Spleen (tissue), 11 donors: ENCODE measurements around the gene GPX5. TPM values are rescaled to one million over a fixed set of nuclear protein-coding genes. Genes with fewer than 3 reads are reported as not detected.
"Not testable (repeated sequence)": the region's sequence is repeated elsewhere in the genome, so short reads cannot be mapped to it uniquely, and the experiment has no call there.

Experiments used
- DNase-seq: peaks from one replicate; pipeline ENCODE4 v3.0.0-alpha.2; 2020
- H3K27ac ChIP-seq, 8 donors: fragments of 200-600 bp; sonication (generic) in 7 of 8; 1 replicate in 4 of 8; 2 replicates in 4 of 8; pipeline versions ENCODE4 v1.5.0 to v1.8.0; 2016 to 2021; ENCODE audit warnings: inconsistent platforms in 4 of 8, mild to moderate bottlenecking in 4 of 8, moderate library complexity in 1 of 8
- H3K27me3 ChIP-seq, 7 donors: fragments of 200-600 bp; sonication (generic) in 6 of 7; replicated peaks in 1 of 7; 1 replicate in 4 of 7; 2 replicates in 3 of 7; pipeline versions ENCODE4 v1.5.0 to v1.8.0; 2016 to 2021; ENCODE audit warnings: inconsistent platforms in 3 of 7, mild to moderate bottlenecking in 1 of 7
- H3K36me3 ChIP-seq, 6 donors: fragments of 200-600 bp; sonication (generic) in 5 of 6; 1 replicate in 4 of 6; 2 replicates in 2 of 6; pipeline versions ENCODE4 v1.5.0 to v1.8.0; 2016 to 2021; ENCODE audit warnings: inconsistent platforms in 2 of 6
- H3K4me1 ChIP-seq, 6 donors: fragments of 200-600 bp; sonication (generic) in 5 of 6; 1 replicate in 3 of 6; 2 replicates in 3 of 6; pipeline versions ENCODE4 v1.5.0 to v1.8.0; 2016 to 2021; ENCODE audit warnings: inconsistent platforms in 3 of 6
- H3K4me3 ChIP-seq, 8 donors: fragments of 200-600 bp; sonication (generic) in 7 of 8; 1 replicate in 4 of 8; 2 replicates in 4 of 8; pipeline versions ENCODE4 v1.5.0 to v1.8.0; 2016 to 2021; ENCODE audit warnings: inconsistent platforms in 4 of 8, mild to moderate bottlenecking in 4 of 8, moderate library complexity in 2 of 8
- H3K9me3 ChIP-seq, 8 donors: fragments of 200-600 bp; sonication (generic) in 7 of 8; 1 replicate in 4 of 8; 2 replicates in 4 of 8; pipeline versions ENCODE4 v1.5.0 to v1.8.0; 2016 to 2021; ENCODE audit warnings: inconsistent platforms in 4 of 8
- CTCF ChIP-seq, 11 experiments: fragments of 200-600 bp in 7 of 11; fragments of 450-650 bp in 4 of 11; sonication (generic) in 4 of 11; IDR thresholded peaks in 8 of 11; conservative IDR thresholded peaks in 3 of 11; 1 replicate in 7 of 11; 2 replicates in 4 of 11; pipeline versions ENCODE4 v1.4.0 to v1.8.0; 2016 to 2021; ENCODE audit warnings: antibody characterized with exemption in 11 of 11, inconsistent platforms in 4 of 11, mild to moderate bottlenecking in 1 of 11
- POLR2A ChIP-seq, 3 donors: fragments of 450-650 bp; IDR thresholded peaks; one replicate each; pipeline ENCODE4 v1.5.1; 2017; ENCODE audit warnings: antibody characterized with exemption in 3 of 3, mild to moderate bottlenecking in 1 of 3
- POLR2AphosphoS5 ChIP-seq, 3 donors: sonication (generic); formaldehyde crosslinking; IDR thresholded peaks; one replicate each; pipeline ENCODE4 v1.5.1; 2017; ENCODE audit warnings: antibody characterized with exemption in 3 of 3
- WGBS, 5 donors: extraction: QIAGEN DNeasy Blood & Tissue Kit in 3 of 5; methylation state at CpG; one replicate each; pipeline versions ENCODE4 v1.1.5 to v1.1.7; 2013 to 2018; 5-methylcytosine and 5-hydroxymethylcytosine counted together
- intact Hi-C: fragments of 100-400 bp; cut with DNase I; formaldehyde crosslinking; loops from one replicate; pipeline ENCODE4 v1.15.0; 2023; ENCODE audit warnings: low total_unique reads
- polyA plus RNA-seq, 3 donors: library from polyadenylated mRNA; stranded (reverse); fragments of 200-250 nt; gene quantifications; one replicate each; pipeline ENCODE4 v1.2.1, GENCODE V29; 2013
- total RNA-seq, 7 donors: library from RNA; depleted of rRNA in 3 of 7; stranded (reverse); fragments of >200 nt in 3 of 7; fragmentation: NEBNext Ultra II Directional in 4 of 7; extraction: Animal tissue kit (Norgen Biotek cat#: 25700) in 4 of 7; gene quantifications; one replicate each; pipeline versions ENCODE4 v1.1.0 to v1.2.1, GENCODE V29; 2016 to 2021
- donor health status: healthy with polysubstance abuse.
- donor health status: DM: no; HTN: no; CAD: no; lungs with moderate emphysema.
- donor health status: DM: no; HTN: no; CAD: no.
- donor health status: Bipolar disorder and iron deficiency.
- donor health status: healthy.
- donor health status: DM: no; HTN: no; CAD: no.
- donor health status: DM: yes; HTN: yes; CAD: no.

The GPX5 gene
- total and polyA plus RNA-seq, 10 donors = not detected

GRCh38 chr6:28505733-28506132 lies 19.9 kb upstream of the GPX5 start:
- Histone ChIP-seq H3K4me3 (no peak overlapping the region), H3K36me3 (no peaks in the 10 kb centered on the region), H3K27me3 (peaks cover 0 to 32% (median 0%) of the 10 kb centered on the region in 7 donors), H3K4me1 (no peaks in the 10 kb centered on the region), H3K9me3 (peaks cover 0 to 5% (median 0%) of the 10 kb centered on the region in 8 donors), H3K27ac (no peak overlapping the region)
- intact Hi-C loops = no loop called here
- no peak for TF ChIP-seq POLR2A (IDR thresholded peaks at IDR 0.05)
- TF ChIP-seq POLR2AphosphoS5 (IDR thresholded peaks at IDR 0.05) = no peak
- TF ChIP-seq CTCF (IDR thresholded peaks at IDR 0.05 in 8 of 11, conservative IDR thresholded peaks at IDR 0.05 in 3 of 11) = no peak
- DNase-seq = no peak
- 69 to 88% (median 82%) methylated on average over 1 of the region's 1 CpG for WGBS, 5 donors

GRCh38 chr6:28506807-28507475 lies 18.7 kb upstream of the GPX5 start:
- no peak overlapping the region for H3K27ac ChIP-seq
- TF ChIP-seq POLR2A (IDR thresholded peaks at IDR 0.05) (no peak), CTCF (IDR thresholded peaks at IDR 0.05 in 8 of 11, conservative IDR thresholded peaks at IDR 0.05 in 3 of 11) (no peak), POLR2AphosphoS5 (IDR thresholded peaks at IDR 0.05) (no peak)
- no peak overlapping the region for H3K4me3 ChIP-seq
- no peak for DNase-seq
- H3K4me1 ChIP-seq = no peaks in the 10 kb centered on the region
- H3K9me3 ChIP-seq = peaks cover 0 to 11% (median 0%) of the 10 kb centered on the region in 8 donors
- H3K27me3 ChIP-seq = peaks cover 0 to 41% (median 0%) of the 10 kb centered on the region in 7 donors
- intact Hi-C loops = no loop called here
- 39 to 58% (median 46%) methylated on average over 4 of the region's 4 CpGs for WGBS, 5 donors
- no peaks in the 10 kb centered on the region for H3K36me3 ChIP-seq

- no peak overlapping the region for H3K27ac ChIP-seq
- H3K9me3 ChIP-seq = peaks cover 0 to 7% (median 0%) of the 10 kb centered on the region in 8 donors
- TF ChIP-seq POLR2A (IDR thresholded peaks at IDR 0.05) (no peak), POLR2AphosphoS5 (IDR thresholded peaks at IDR 0.05) (no peak), CTCF (IDR thresholded peaks at IDR 0.05 in 8 of 11, conservative IDR thresholded peaks at IDR 0.05 in 3 of 11) (no peak)
- H3K36me3 ChIP-seq = no peaks in the 10 kb centered on the region
- no peak for DNase-seq
- peaks cover 0 to 46% (median 0%) of the 10 kb centered on the region in 7 donors for H3K27me3 ChIP-seq
- intact Hi-C loops = no loop called here
- H3K4me1 ChIP-seq = no peaks in the 10 kb centered on the region
- no peak overlapping the region for H3K4me3 ChIP-seq
- 94 to 97% (median 96%) methylated on average over 36 to 51 of the region's 51 CpGs for WGBS, 5 donors
Observed at GRCh38 chr6:28511628-28512300, 13.9 kb upstream of the GPX5 start.

- H3K27me3 ChIP-seq = peaks cover 0 to 49% (median 0%) of the 10 kb centered on the region in 7 donors
- H3K4me1 ChIP-seq, H3K9me3 ChIP-seq, intact Hi-C loops, H3K36me3 ChIP-seq, H3K4me3 ChIP-seq, DNase-seq, H3K27ac ChIP-seq: not testable (repeated sequence)
- 89 to 98% (median 91%) methylated on average over 7 to 8 of the region's 8 CpGs for WGBS, 5 donors
Observed at GRCh38 chr6:28512387-28512786, 13.3 kb upstream of the GPX5 start.
